HG02981 (cell line): Measurements from ENCODE around the gene NPB.
A peak's percentile ranks its signal among the peaks of the same experiment; 100 is the strongest.

Experiments used
- ATAC-seq: cut with Tn5 transposase; IDR thresholded peaks from one replicate; pipeline ENCODE4 v1.9.1; 2021; ENCODE audit warnings: mild to moderate bottlenecking, moderate library complexity; ENCODE audit not compliant: unreplicated experiment

The NPB gene

GRCh38 chr17:81902023-81902652 is at the start of gene NPB:
NPB (plus strand) TSS chr17:81902238; CDS start chr17:81902278, 40 bp downstream.
- ATAC-seq: no peak

GRCh38 chr17:81854974-81855774 is 46.9 kb upstream of the NPB start:
- no peak for ATAC-seq

DNA sequence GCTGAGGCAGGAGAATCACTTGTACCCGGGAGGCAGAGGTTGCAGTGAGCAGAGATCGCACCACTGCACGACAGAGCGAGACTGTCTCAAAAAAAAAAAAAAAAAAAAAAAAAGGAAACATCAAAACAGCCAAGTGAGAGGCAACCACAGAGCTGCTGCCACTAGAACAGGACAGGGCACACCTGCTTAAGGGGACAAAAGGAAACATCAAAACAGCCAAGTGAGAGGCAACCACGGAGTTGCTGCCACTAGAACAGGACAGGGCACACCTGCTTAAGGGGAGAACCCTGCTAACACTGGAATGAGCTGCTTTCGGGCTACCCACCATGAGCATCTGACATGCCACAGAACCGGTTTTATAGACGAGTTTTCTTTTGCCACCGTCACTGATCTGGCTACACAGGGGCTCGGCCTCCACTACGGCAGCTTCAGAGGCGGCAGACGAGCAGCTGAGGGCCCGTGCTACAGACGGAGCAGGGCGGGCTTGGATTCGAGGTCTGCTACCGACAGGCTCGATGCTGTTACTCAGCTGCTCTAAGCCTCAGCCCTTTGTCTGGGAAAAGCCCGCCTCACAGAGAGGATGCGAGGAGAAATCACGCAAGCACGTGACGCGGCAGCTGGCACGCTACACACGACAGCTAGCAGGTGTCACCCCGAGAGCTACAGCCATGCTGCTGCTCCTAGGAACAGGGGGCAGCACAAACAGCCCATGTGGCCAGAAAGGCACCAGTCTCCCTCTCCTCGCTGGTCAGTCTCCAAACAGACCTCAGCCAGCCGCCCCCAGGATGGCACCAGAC is 43.7 kb upstream of the NPB start:
- no peak for ATAC-seq

DNA sequence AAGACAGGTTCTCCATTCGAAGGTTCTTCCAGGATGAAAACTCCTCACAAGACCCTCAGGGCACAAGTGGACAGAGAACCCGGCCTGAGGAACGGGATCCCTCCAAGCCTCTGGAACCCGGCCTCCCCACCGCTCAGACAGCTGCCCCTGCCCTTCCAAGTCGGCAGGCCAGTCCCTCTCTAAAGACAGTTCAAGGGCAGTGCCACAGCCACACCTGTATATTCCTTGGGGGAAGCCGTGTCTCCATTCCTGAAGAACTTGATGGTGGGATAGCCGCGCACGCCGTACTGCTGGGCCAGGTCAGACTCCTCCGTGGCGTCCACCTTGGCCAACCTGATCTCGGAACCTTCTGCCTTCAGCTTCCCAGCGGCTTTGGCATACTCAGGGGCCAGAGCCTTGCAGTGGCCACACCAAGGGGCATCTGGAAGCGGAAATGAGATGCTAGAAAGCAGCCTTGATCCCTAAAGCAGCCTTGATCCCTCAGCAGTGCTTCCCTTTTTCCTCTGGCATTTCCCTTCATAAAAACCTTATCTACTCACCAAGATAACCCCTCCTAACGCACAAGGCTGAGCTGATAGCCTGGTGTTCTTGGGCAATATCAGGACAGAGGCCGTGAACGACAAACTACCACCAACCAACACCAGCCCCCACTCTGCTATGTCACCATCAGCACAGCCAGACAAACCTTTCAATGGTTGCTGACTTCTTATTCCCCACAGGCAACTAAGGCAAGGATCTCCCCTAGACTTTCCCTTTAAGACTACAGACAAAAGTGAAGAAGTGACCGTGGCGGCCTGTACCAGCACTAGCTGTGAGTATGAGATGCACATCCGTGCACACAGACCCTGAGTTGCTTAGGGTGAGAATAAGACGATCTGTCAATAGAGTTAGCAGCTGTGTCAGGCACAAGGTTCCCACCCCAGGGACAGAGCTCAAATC is 42.8 kb upstream of the NPB start:
- ATAC-seq: no peak

- ATAC-seq: peak; percentile 0
Measured at GRCh38 chr17:81859906-81860755, 41.9 kb upstream of the NPB start, which contains the start of gene P4HB. P4HB (minus strand) TSS chr17:81860535; CDS start chr17:81860471, 64 bp downstream.

- ATAC-seq: peak; percentile 78
Measured at GRCh38 chr17:81860756-81861568, 41.1 kb upstream of the NPB start.

DNA sequence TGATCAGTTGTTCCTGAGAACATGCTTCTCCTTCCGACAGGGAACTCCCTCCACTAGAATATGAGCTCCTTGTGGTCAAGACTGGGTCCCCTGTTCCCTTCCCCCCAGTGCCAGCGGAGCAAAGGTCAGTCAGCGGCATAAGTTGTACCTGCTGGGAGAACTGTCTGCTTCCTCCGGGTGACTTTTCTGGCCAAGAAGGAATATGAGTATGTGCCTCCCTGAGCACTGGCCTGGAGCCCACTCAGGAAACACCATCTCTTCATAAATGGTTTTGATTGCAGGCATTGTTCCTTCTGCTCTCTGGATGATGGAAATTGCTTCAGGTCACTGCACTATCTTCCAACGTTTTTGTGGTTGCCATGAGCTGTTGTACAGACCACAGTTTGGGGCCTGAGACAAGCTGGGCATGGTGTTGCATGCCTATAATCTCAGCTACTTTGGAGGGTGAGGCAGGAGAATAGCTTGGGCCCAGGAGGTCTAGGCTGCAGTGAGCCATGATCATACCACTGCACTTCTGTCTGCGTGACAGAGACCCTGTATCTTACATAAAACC is 38.8 kb upstream of the NPB start:
- ATAC-seq: no peak

GRCh38 chr17:81863833-81864768 is 37.9 kb upstream of the NPB start:
- ATAC-seq: no peak

DNA sequence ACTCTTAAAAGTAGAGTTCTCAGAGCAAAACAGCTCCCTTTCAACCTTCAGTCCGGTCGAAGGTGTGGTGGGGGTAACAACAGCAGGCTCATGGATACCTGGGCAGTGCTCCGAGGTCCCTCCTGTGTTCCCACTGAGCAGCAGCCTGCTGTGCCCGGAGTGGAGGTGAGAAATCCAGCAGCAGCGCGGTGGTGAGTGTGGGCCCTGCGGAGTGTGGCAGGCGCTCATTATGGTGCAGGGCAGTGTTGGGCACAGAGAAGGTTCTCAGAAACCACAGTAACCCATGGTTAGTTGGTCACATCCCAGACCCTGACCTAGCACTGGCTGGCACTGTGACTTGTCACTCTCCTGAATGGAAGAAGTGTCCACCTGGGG is 36.7 kb upstream of the NPB start:
- no peak for ATAC-seq

GRCh38 chr17:81865733-81866439 is 36.2 kb upstream of the NPB start:
- ATAC-seq: no peak

DNA sequence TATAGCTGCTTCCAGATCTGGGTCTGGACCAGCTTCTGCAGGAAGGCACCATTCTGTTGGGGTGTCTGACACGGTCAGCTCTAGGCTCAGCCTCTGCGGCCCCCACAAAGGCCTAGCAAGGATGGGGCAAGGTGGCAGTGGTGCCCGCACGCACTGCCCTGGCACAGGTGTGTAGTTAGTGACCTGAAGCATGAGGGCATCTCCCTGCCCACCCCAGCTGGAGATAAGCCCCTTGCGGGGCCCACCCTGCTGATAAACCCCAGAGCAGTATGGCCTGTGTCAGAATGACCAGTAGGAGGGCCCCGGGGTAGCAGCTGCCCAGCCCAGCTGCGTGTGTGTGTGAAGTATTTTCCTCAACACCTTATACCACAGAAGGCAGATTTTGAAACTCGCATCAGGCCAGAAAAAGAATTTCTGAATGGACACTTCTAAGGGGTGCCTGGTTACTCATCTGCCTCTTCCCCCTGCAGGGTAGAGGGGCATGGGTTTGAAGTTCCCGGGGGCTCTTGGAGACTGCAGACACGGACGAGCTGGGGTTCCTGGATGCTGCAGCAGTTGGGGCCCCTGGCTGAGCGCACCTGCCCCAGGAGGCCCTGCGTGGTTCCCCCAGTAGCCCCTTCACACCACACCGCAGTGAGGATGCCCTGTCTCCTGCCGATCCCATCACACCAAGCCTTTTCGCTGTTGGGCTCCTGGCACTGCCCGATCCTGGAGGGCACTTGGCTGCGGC is 35.4 kb upstream of the NPB start:
- ATAC-seq: no peak

DNA sequence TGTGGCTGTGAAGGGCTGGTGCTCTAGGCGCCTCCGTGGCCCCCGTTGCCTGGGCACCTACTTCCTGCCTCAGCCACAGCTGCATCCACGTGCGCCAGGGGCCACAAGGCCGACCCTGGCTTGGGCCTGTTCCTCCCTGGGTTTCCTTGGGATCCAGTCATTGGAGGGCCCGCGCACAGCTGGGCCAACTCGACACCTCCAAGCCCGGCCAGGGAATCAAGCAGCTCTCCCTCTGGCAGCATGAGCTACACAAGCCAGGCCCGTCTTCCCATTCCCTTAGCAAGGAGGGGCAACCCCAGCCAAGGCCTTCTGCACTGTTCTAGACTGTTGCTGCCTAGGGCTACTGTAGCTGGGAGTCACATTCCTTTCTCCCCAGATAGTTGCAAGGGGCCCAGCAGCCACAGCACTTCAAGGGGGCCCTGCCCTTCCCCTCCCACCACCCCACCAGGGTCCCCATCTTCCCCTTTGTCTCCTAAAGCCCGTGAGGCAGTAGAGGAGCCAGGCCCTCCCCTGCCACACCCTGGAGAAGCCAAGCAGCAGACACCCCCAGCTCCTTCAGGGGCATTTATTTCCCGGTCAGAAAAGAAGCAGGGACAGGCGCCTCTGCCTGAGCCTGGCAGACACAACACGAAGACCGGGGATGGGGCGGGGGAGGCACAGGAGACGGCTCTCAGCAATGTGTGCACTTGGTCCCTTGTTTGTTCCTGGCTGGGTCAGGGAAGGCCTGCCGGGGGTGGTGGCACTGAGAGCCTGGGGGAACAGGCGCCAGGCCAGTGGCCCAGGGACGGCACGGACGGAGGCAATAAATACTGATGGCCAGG is 34.7 kb upstream of the NPB start:
- ATAC-seq: no peak

DNA sequence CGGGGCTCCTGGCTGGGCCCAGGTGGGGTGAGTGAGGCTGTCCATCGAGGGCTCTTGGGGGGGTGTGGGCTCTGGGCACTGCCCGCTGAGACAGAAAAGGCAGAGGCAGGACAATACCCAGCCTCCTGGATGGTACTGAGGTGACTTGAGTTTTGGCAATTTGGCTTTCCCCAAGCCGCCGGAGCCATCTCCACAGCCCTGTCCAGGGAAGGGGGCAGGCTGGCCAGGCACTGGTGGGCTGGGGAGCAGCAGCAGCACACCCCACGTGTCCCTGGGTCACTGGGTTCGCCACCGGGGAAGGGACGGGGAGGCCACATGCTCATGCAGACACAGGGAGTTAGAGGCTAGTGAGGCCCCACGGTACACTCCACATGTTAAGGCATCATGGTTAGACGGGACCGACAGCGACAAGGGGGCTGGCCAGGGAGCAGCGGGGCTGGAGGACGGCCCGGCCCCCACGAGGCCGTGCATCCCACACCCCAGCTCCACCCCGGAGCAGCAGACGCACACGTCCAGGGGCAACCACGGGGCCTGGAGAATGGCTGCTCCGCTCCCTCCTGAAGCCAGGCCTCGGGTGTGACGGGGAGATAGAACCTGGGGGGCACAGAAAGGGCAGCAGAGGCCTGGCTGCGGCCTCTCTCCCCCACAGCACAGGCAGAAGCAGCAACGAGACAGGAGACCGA is 33.9 kb upstream of the NPB start:
- no peak for ATAC-seq

DNA sequence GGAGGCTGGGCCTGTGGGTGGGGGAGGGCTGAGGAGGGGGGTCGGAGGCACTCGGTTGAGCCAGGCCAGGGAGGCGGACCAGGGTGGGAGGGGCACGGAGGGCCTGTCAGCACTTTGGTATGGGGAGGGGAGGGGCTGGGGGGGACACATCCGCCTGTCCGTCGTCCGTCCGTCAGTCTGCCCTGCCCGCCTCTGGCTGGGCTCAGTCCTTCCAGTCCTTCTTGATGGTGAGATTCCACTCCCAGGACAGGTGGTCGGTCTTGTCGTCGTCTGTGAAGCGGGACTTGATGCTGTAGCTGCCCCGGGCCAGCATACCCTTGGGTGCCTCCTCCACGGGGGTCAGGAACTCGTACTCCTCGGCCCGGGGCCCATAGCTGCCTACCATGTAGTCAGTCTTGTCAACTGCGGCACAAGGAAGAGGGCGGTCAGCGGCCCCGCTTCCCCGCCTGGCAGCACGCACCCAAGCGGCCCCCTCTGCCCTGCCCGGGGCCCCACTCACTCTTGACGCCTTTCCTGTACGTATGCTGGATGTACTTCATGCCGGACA is 33.3 kb upstream of the NPB start:
- no peak for ATAC-seq
